Measurements from ENCODE around the gene TRAM2. TPM values are rescaled to one million over a fixed set of nuclear protein-coding genes. Genes with fewer than 3 reads are reported as not detected.

The TRAM2 gene
- total RNA-seq, 6 experiments from 2014 or later: 16.1 to 24.8 (median 17.8) TPM

DNA sequence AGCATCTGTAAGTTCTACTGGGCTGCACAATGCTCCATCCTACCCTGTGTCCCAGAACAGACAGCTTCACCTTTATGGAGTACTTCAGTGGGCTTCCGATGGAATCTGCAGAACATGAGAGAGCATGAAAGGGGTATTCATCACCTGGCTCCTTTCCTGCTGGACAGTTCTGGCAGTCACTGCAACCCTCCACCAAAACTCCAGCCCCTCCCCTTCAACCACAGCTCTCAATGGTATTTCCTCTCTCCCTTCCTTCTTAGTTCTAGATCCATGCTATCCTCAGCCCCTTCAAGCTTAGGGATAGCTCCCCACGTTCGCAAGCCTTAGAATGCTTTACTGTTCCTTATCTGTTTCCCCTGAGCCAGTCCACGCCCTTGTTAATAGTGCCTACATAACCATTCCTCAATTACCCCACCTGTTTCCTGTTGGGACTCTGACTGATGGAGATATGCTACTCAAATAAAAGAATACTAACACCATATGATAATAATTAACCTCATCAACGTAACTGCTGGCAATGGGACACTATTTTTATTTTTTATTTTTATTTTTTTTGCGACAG, 26.8 kb downstream of the TRAM2 start:
- intact Hi-C loops (cut with DNase I): no loop called here
- H3K4me1 ChIP-seq: peaks cover 0 to 59% (median 23%) of the 10 kb centered on the region in 4 donors
- H3K9me3 ChIP-seq: no peaks in the 10 kb centered on the region
- TF ChIP-seq, protein P1, sequence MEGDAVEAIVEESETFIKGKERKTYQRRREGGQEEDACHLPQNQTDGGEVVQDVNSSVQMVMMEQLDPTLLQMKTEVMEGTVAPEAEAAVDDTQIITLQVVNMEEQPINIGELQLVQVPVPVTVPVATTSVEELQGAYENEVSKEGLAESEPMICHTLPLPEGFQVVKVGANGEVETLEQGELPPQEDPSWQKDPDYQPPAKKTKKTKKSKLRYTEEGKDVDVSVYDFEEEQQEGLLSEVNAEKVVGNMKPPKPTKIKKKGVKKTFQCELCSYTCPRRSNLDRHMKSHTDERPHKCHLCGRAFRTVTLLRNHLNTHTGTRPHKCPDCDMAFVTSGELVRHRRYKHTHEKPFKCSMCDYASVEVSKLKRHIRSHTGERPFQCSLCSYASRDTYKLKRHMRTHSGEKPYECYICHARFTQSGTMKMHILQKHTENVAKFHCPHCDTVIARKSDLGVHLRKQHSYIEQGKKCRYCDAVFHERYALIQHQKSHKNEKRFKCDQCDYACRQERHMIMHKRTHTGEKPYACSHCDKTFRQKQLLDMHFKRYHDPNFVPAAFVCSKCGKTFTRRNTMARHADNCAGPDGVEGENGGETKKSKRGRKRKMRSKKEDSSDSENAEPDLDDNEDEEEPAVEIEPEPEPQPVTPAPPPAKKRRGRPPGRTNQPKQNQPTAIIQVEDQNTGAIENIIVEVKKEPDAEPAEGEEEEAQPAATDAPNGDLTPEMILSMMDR (IDR thresholded peaks at IDR 0.05): no peak
- TF ChIP-seq POLR2A (IDR thresholded peaks at IDR 0.05): no peak
- DNase-seq: no peak
- peak in 1 of 4 donors; percentile 18 for ATAC-seq
- H3K36me3 ChIP-seq: no peaks in the 10 kb centered on the region
- H3K4me3 ChIP-seq: no peak overlapping the region
- WGBS (ENCODE audit: insufficient coverage, low coverage, low lambda C conversion rate, missing lambda C conversion rate): 41% methylated on average over 5 of the region's 6 CpGs
- no peak overlapping the region for H3K27ac ChIP-seq
- H3K27me3 ChIP-seq: no peaks in the 10 kb centered on the region

DNA sequence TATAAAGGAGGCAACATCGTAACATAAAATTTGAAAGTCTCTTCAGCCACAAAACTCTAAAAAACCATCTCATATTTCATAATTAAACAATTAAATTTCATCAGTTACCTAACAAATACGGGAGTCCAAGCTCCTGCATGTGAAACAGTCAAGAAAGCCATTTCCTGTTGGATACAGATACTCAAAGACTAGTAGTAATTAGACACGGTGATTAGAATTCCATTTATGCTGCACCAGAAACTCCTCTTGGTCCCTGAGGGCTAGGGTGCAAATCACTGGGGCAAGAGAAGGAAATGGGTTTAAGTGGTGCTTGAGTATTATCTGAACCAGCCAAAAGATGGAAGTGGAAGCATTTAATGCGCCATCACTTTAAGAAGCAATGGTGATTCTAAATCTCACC, 27.4 kb downstream of the TRAM2 start:
- TF ChIP-seq, protein P1 (IDR thresholded peaks at IDR 0.05): no peak
- no peak for TF ChIP-seq POLR2A (IDR thresholded peaks at IDR 0.05)
- ATAC-seq (no peak), DNase-seq (no peak)
- H3K27me3 ChIP-seq: no peaks in the 10 kb centered on the region
- H3K4me1 ChIP-seq: peaks cover 0 to 66% (median 29%) of the 10 kb centered on the region in 4 donors
- H3K27ac ChIP-seq: no peak overlapping the region
- no peaks in the 10 kb centered on the region for H3K36me3 ChIP-seq
- no peaks in the 10 kb centered on the region for H3K9me3 ChIP-seq
- H3K4me3 ChIP-seq: no peak overlapping the region
- intact Hi-C loops (cut with DNase I): no loop called here
- 74% methylated on average over 4 of the region's 4 CpGs for WGBS (ENCODE audit: insufficient coverage, low coverage, low lambda C conversion rate, missing lambda C conversion rate)

DNA sequence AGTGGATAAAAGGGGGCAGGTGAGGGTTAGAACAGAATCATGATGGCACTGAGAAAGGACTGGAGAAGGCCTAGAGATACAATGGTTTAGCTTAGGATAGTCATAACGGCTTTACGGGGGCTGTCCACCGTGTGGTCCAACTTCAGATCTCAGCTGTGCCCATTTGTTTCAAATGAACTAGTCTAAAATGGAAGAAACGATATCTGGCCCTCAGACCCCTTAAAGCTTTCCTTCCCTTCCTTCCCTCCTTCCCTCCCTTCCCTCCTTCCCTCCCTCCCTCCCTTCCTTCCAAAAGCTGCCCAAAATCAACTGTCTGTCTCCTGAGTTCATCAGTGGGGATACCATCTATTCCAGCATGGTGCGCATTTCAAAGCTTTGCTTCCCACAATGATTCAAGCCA, 27.9 kb downstream of the TRAM2 start:
- no peak overlapping the region for H3K4me3 ChIP-seq
- H3K4me1 ChIP-seq: peaks cover 0 to 70% (median 32%) of the 10 kb centered on the region in 4 donors
- DNase-seq: no peak
- no peaks in the 10 kb centered on the region for H3K9me3 ChIP-seq
- 97% methylated on average over 5 of the region's 5 CpGs for WGBS (ENCODE audit: insufficient coverage, low coverage, low lambda C conversion rate, missing lambda C conversion rate)
- TF ChIP-seq, protein P1 (IDR thresholded peaks at IDR 0.05): no peak
- no peak for TF ChIP-seq POLR2A (IDR thresholded peaks at IDR 0.05)
- intact Hi-C loops (cut with DNase I): no loop called here
- no peaks in the 10 kb centered on the region for H3K27me3 ChIP-seq
- no peak overlapping the region for H3K27ac ChIP-seq
- no peak for ATAC-seq
- H3K36me3 ChIP-seq: no peaks in the 10 kb centered on the region

DNA sequence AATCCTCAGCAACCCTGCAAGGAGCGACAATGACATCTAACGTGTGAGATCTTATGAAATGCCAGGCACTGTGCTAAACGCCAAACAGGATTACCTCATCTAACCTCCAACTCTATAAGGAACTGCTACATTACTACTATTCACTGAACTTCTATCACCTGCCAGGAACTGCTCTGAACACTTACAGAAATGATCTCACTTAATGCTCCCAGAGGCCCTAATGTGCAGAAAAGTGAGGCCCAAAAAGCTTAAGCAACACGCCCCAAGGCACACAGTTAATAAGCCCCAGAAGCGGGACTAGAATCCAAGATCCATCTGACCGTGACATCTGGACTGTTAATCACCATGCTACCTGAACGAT, 28.5 kb downstream of the TRAM2 start:
- ATAC-seq: peak in 1 of 4 donors; percentile 3

More for the DNA sequence above, 28.5 kb downstream of the TRAM2 start:
- intact Hi-C loops (cut with DNase I): no loop called here
- DNase-seq: no peak
- Histone ChIP-seq H3K4me1 (peaks cover 0 to 75% (median 35%) of the 10 kb centered on the region in 4 donors), H3K27ac (peak overlapping the region in 1 of 3 donors; percentile 2), H3K4me3 (no peak overlapping the region), H3K27me3 (no peaks in the 10 kb centered on the region), H3K36me3 (no peaks in the 10 kb centered on the region), H3K9me3 (no peaks in the 10 kb centered on the region)
- TF ChIP-seq POLR2A (IDR thresholded peaks at IDR 0.05): no peak
- TF ChIP-seq, protein P1 (IDR thresholded peaks at IDR 0.05): no peak
- WGBS (ENCODE audit: insufficient coverage, low coverage, low lambda C conversion rate, missing lambda C conversion rate): 63% methylated on average over 7 of the region's 7 CpGs

Measured in right lobe of liver (tissue), 6 donors.